HG02623 (cell line): ENCODE results near the gene ZBTB24.
A peak's percentile ranks its signal among the peaks of the same experiment; 100 is the strongest.

Experiments used
- ATAC-seq: cut with Tn5 transposase; IDR thresholded peaks from one replicate; pipeline ENCODE4 v1.9.1; 2021; ENCODE audit warnings: moderate library complexity; ENCODE audit not compliant: unreplicated experiment

ZBTB24 gene

GRCh38 chr6:109453594-109454495, 29.2 kb downstream of the ZBTB24 start:
- ATAC-seq, result no peak

- no peak for ATAC-seq
These were observed 29.9 kb downstream of the ZBTB24 start for GRCh38 chr6:109453156-109453555.

- no peak for ATAC-seq
These were observed 30.8 kb downstream of the ZBTB24 start for GRCh38 chr6:109452181-109452580.

- no peak for ATAC-seq
These were observed 31.6 kb downstream of the ZBTB24 start for GRCh38 chr6:109451376-109451775.

- no peak for ATAC-seq
These were observed 32.2 kb downstream of the ZBTB24 start for GRCh38 chr6:109450801-109451200.

- no peak for ATAC-seq
These were observed 33.0 kb downstream of the ZBTB24 start for GRCh38 chr6:109449795-109450673.

- no peak for ATAC-seq
These were observed 33.8 kb downstream of the ZBTB24 start for GRCh38 chr6:109449064-109449794.

GRCh38 chr6:109448615-109449014, 34.4 kb downstream of the ZBTB24 start:
- no peak for ATAC-seq

GRCh38 chr6:109447878-109448555, 35.0 kb downstream of the ZBTB24 start:
- ATAC-seq, result no peak

- ATAC-seq, result no peak
These were observed 35.9 kb downstream of the ZBTB24 start for GRCh38 chr6:109447087-109447486.

GRCh38 chr6:109446541-109446940, 36.5 kb downstream of the ZBTB24 start:
- ATAC-seq, result no peak

GRCh38 chr6:109446072-109446471, 36.9 kb downstream of the ZBTB24 start:
- no peak for ATAC-seq

- no peak for ATAC-seq
These were observed 37.6 kb downstream of the ZBTB24 start for GRCh38 chr6:109445382-109445781.

GRCh38 chr6:109443425-109443950, 39.5 kb downstream of the ZBTB24 start:
- ATAC-seq, result no peak

- ATAC-seq, result no peak
These were observed 40.6 kb downstream of the ZBTB24 start for GRCh38 chr6:109442393-109442924.

GRCh38 chr6:109441069-109441816, 41.8 kb downstream of the ZBTB24 start:
- peak; percentile 12 for ATAC-seq

GRCh38 chr6:109440331-109441068, 42.5 kb downstream of the ZBTB24 start, which contains the start of the genes PPIL6 and SMPD2:
TSS of gene PPIL6 (minus strand) at chr6:109440628. CDS start at chr6:109440590, 38 bp downstream.
TSS of gene SMPD2 (plus strand) at chr6:109440724. CDS start at chr6:109441122, 398 bp downstream.
- ATAC-seq, result peak; percentile 91

GRCh38 chr6:109436041-109436440, 47.0 kb downstream of the ZBTB24 start:
- ATAC-seq, result no peak
